Left renal cortex interstitium (tissue), 4 donors: ENCODE data around the gene WNT5A. TPM values are rescaled to one million over a fixed set of nuclear protein-coding genes. Genes with fewer than 3 reads are reported as not detected.

ENCODE experiments used
- DNase-seq, 4 donors: peaks; one replicate each; pipeline ENCODE4 v3.0.0-alpha.2; 2013; ENCODE audit warnings: low read depth in 4 of 4, low spot score in 2 of 4, missing footprints in 1 of 4
- polyA plus RNA-seq, 4 donors: library from polyadenylated mRNA; unstranded; fragments of 120-200 nt; gene quantifications; one replicate each; pipeline ENCODE4 v1.2.1, GENCODE V29; 2013; ENCODE audit not compliant: insufficient read length in 4 of 4

Gene WNT5A
- 10 to 100 TPM; 42.1 to 59.0 (median 43.1) TPM for polyA plus RNA-seq

- DNase-seq = no peak
Measured at GRCh38 chr3:55486857-55487380, at the start of gene WNT5A. TSS of gene WNT5A (minus strand) at chr3:55487306. CDS start at chr3:55486985, 321 bp downstream.

GRCh38 chr3:55534876-55535275, 47.8 kb upstream of the WNT5A start:
- DNase-seq = no peak

GRCh38 chr3:55532806-55533205, 45.7 kb upstream of the WNT5A start:
- DNase-seq = no peak

DNA sequence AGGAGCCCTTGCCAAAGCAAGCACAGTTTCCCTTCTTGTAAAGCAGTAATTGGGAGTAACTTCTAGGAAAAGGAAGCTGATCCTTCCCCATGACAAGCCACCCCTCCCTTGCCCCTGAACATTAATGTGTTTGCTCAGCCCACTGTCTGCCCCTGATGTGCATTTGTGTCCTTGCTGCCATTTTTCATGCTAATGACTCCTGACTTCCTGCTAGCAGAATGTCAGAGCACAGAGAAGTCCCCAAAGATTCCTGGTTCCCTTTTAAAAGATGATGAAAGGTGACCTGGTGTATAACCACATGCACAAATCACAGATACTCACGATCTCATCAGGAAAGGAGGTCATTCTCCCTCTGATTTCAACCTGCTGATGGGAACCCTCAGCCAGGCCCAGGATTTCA, 44.2 kb upstream of the WNT5A start:
- no peak for DNase-seq

- no peak for DNase-seq
Measured at GRCh38 chr3:55527361-55527760, 40.3 kb upstream of the WNT5A start.

DNA sequence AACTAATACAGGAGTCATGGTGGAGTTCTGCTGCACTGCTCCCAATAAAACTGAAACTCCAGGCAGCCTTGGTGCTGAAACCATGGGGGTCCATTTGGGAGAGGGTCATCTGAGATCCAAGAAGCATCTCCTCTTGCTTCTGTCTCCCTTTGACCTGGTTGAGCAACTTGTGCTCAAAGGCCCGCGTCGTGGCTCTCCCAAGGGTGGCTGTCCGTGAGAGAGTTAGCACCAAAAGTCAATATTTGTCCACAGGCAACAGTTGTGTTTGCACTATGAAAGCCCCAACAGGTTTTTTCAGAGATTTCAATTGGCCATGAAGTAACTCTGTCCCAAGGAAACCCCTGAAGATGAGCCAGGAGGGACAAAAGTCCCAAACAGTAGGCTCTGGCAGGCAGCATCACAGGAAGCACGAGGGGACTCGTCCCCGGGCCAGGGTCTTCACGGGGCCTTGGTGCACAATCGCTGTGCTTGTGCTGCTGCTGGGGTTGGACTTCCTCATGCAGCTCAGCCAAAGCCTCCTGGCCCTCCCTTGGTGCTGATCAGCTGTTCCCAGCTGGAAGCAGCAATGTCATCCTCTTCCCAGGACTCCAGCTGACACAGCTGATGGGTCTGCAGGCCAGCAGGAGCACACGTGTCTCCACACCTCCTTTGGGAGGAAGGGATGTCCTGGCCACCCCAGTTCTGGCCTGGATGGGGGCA, 39.4 kb upstream of the WNT5A start:
- DNase-seq = no peak

DNA sequence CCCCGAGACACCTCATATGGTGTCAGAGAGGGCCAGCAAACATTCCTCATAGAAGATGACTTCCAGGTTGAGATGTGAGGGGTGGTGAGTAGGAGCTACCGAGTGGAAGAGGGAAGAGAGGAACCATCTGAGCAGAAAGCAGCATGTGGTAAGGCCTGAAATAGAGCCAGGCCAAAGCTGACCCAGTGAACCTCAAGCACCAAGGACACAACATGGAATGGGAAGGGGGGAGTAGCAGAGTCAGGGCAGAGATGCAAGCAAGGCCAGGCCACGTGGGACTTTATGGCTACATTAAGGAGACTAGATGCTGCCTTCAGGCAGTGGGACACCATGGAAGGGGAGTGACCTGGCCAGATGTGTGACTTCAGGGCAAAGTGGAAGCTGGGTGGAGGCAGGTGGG, 38.3 kb upstream of the WNT5A start:
- DNase-seq = no peak

GRCh38 chr3:55524565-55525244, 37.6 kb upstream of the WNT5A start:
- no peak for DNase-seq

- DNase-seq = no peak
Measured at GRCh38 chr3:55523471-55523870, 36.4 kb upstream of the WNT5A start.

DNA sequence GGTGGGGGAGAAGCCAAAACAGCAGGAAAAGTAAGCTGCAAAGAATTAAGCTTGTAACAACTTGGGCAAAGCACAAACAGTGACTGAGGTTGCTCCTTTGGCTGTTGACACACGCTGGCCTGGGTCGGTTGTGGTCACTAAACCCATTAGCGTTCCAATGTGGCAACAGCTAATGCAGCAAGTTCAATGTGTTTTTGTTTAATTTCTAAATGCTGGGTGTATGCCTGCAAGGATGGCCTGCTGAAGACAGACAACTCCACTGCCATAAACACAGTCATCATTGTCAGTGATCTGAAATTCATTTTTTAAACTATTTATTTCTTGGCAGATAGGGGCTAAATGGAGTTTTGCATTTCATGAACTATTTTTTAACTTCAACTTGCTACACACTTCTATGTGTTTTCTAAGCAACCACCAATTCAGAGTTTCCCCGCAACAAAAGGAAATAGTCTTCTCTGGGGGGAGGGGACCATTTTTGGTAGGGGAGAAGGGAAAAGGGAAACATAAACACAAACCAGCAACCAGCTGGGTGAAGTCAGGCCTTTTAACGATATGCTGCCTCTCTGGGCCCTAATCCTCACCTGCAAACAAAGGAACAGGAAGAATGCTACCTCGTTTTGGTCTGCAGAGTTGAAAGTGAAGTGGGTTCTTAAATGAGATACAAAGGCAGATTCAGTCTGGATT, 34.8 kb upstream of the WNT5A start:
- DNase-seq = no peak

GRCh38 chr3:55521064-55521737, 34.1 kb upstream of the WNT5A start:
- no peak for DNase-seq

DNA sequence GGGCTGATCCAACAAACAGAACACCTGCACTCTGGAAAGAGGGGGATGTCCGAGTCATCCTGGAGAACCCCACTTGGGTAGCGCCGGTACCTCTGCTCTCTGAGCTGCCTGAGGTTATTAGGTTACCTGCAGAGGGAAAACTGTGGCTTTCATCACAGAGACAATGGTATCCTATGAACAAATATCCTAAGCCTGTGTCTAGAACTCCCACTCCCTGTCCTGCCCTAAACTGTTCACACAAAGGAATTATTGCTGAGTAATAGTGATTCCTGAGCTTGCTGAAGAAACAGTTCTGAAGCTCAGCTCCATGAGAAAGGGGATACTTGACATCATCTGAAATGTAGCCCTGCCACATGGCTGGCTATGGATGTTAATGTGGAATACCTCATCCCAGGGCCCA, 31.9 kb upstream of the WNT5A start:
- no peak for DNase-seq

DNA sequence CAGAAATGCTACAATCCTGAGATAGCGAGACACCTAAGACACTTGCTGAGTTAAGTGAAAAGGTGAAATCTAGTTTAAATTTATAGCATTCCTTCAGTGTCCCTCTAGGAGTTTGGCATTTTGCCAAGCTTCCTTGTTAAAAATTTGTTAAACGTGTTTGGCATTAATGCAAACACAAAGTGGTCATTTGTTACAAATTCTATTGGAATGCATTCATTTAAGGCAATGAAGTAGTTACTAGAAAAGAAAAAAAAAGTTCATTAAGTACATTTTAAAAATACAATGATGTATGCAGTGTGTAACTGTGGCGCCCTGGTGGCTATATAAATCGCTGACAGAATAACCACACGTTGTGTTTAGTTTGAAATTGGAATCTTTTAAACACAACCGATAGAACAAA, 31.3 kb upstream of the WNT5A start:
- DNase-seq = no peak

- no peak for DNase-seq
Measured at GRCh38 chr3:55516392-55517030, 29.4 kb upstream of the WNT5A start.

DNA sequence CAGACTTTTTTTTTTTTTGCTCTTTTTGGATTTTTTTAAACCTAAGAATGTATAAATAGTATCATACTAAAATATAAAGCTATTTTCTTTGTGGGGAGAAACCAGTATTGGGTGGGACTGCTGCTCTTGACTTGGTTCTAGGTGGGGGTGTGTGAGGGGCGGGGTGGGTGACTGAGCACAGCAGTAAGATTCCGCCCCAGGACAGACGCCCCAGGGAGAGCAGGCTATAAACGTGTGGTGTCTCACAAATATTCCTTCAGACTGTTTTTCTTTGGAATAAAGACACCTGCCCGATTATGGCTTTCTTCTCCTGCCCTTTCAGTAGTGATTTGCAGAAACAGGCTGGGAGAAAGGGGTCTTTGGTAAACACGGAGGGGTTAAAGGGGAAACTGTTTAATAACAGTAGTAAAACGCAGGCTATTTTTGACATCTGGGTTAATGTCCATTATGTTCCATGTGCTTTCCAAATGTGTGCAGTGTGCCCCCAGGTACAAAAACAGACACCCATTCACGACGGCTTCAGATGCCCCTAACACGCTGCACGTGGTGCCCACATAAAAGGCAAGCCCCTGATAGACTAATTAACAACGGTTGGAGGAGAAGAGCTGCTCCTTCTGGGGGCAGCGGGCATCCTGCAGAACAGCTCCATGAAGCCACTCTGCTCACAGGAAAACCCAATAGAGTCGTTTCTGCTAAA, 28.6 kb upstream of the WNT5A start:
- DNase-seq = no peak

DNA sequence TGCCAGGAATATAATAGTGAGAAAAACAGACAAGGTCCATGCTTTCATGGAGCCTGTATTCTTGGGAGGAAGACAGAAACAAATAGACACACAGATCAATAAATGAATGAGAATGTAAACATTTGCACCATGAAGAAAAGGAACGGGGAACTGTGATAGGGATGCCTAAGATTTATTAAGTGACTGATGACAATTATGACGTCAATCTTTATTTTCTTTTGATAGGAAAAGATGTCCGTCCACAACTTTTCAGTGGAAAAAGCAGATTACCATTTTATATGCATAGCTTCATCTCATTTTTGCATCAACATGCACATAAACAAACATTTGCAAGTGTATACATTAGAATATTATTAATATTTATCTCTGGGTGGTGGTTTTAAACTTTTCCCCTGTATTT, 27.9 kb upstream of the WNT5A start:
- no peak for DNase-seq

DNA sequence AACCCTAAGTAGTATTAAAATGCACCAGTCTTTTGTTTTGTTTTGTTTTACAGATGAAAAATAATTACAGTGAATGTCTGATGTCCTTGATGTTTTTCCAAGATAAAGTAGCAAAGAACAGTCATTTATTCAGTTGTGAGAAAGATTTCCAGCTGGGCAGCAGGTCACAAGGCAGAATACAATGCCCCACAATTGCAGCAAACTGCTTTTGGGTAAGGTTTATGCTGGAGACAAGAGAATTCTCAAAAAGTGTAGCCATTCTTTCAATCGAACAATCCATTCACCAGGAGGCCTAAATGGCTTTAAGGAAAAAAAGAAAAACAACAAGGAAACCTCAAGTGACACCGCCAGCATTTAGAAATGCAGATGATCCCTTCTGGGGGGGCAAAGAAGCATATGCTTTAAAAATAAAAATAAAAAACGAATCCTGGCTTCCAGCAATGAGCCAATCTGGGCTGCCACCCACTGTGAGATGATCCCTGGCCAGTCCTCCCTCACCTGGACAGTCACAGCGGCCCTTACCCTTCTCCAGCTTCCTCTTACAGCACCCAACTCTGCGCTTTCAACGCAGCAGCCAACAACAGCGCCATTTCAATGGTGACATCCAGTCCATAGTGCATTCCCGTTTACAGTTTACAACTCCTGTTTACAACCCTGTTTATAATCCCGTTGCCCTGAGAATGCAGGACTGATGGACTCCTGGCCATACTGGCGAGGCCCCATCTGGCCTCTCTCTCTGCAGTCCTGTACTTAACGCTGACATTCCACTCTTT, 25.7 kb upstream of the WNT5A start:
- DNase-seq = no peak

DNA sequence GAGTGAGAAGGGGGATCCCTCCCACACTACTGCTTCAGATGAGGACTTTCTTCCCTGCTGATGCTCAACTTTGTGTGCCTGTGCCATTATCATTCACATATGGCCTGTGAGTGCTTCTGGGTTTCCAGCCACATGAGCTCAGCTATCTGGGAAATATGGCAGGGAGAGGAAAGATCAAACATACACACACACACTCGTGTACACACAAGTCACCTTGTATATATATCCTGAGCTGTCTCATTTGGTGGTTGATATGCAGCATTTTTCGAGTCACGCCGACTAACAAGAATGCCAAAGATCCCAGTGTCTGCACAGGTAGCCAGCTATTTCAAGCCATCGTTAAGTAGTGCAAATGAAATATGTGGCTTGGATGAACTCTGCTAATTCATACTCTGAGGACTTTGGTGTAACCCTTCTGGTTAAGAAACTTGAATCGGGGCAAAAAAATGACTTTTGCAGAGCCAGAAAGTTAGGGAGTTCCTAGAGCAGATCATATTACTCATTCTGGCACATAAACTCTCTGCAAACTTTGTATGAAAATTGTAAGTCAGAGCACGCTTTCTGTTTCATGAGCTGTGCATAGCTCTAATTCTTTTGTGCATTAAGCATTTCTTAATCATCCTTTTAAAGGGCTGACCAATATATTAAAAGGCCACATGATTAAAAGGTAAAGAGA, 24.9 kb upstream of the WNT5A start:
- no peak for DNase-seq

- DNase-seq = no peak
Measured at GRCh38 chr3:55508335-55508734, 21.2 kb upstream of the WNT5A start.
